ENCODE data around the gene PCSK1. TPM values are rescaled to one million over a fixed set of nuclear protein-coding genes. Genes with fewer than 3 reads are reported as not detected.

Gene PCSK1
- polyA plus RNA-seq, 1 experiment = not detected

DNA sequence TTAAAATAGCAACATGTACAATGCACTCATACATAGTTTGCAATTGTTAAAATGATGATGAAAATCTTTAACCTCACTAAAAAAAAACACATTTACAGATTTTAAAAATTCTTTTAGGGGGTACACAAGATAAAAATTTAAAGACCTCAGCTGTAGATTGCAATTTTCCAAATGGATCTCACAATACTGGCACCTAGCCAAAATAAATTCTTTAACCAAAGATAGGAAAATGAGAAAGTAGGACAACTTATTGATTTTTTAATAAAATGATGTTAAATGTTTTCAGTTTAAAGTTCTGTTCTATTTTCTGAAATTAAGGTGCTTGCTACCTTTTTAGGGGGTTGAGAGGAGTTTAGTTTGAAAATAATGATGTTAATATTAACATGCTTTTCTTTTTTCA, 90.0 kb downstream of the PCSK1 start:
- Histone ChIP-seq H3K27ac (ENCODE audit: low read depth, low read length) (no peak overlapping the region), H3K4me3 (ENCODE audit: low read depth, low read length) (no peak overlapping the region), H3K27me3 (ENCODE audit: control insufficient read depth, insufficient read depth, low read length) (no peaks in the 10 kb centered on the region), H3K9me3 (ENCODE audit: control insufficient read depth, insufficient read depth, low read length) (no peaks in the 10 kb centered on the region)
- DNase-seq (ENCODE audit: low read depth, low spot score) = no peak
- TF ChIP-seq, protein P1, sequence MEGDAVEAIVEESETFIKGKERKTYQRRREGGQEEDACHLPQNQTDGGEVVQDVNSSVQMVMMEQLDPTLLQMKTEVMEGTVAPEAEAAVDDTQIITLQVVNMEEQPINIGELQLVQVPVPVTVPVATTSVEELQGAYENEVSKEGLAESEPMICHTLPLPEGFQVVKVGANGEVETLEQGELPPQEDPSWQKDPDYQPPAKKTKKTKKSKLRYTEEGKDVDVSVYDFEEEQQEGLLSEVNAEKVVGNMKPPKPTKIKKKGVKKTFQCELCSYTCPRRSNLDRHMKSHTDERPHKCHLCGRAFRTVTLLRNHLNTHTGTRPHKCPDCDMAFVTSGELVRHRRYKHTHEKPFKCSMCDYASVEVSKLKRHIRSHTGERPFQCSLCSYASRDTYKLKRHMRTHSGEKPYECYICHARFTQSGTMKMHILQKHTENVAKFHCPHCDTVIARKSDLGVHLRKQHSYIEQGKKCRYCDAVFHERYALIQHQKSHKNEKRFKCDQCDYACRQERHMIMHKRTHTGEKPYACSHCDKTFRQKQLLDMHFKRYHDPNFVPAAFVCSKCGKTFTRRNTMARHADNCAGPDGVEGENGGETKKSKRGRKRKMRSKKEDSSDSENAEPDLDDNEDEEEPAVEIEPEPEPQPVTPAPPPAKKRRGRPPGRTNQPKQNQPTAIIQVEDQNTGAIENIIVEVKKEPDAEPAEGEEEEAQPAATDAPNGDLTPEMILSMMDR (IDR thresholded peaks at IDR 0.05; ENCODE audit: low read depth, low read length) = no peak
- ChIA-PET POLR2A (no interaction called here), CTCF (interaction anchor here (0.7 to 6.5 kb wide), 7 partner anchors 166 to 410 kb away, joined by 3 to 239 read pairs (median 4); no protein-coding TSS in a partner anchor)

DNA sequence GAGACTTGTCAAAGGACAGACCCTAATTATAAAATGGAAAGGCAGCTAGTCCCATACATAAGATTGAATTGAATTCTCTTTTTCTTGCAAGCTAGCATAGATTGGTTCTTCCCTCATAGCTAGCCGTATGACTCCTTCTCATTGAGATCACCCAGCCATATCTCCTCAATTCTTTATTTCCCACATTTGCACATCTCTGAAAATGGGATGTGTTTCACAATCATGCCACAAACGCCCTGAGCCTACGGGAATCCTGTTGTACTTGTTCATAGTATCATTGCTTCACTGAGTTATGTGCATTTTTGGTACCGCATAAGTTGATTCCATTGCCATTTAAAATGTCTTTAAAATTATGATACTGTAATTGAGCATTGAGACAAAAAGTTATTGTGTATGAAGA, 90.5 kb downstream of the PCSK1 start:
- TF ChIP-seq, protein P1 (IDR thresholded peaks at IDR 0.05; ENCODE audit: low read depth, low read length) = no peak
- POLR2A ChIA-PET = no interaction called here
- CTCF ChIA-PET = interaction anchor here (0.9 to 6.5 kb wide), 6 partner anchors 167 to 561 kb away, joined by 3 to 239 read pairs (median 4); no protein-coding TSS in a partner anchor

More for the DNA sequence above, 90.5 kb downstream of the PCSK1 start:
- no peaks in the 10 kb centered on the region for H3K27me3 ChIP-seq (ENCODE audit: control insufficient read depth, insufficient read depth, low read length)
- H3K4me3 ChIP-seq (ENCODE audit: low read depth, low read length) = no peak overlapping the region
- no peak for DNase-seq (ENCODE audit: low read depth, low spot score)
- no peaks in the 10 kb centered on the region for H3K9me3 ChIP-seq (ENCODE audit: control insufficient read depth, insufficient read depth, low read length)
- no peak overlapping the region for H3K27ac ChIP-seq (ENCODE audit: low read depth, low read length)

Other genes with a start within 250 kb of the PCSK1 start
- gene CAST, start 229.1 kb upstream of the PCSK1 start, polyA plus RNA-seq (2011; rRNA removed) = 145 and 191 TPM in 2 replicates